CD4-positive, alpha-beta T cell (primary cell): ENCODE measurements around the gene ZCCHC4. TPM values are rescaled to one million over a fixed set of nuclear protein-coding genes. Genes with fewer than 3 reads are reported as not detected.

Experiments
- ATAC-seq: fragments of 200-7000 bp; cut with Tn5 transposase; one replicate; pipeline ENCODE4 v1.10.0; 2022; ENCODE audit warnings: mild to moderate bottlenecking; ENCODE audit not compliant: poor library complexity
- CTCF ChIA-PET: fragments of 350-600 bp; sonication (Branson Sonifier 250); formaldehyde crosslinking; loops from one replicate; lab custom pipeline; 2021; ENCODE audit warnings: antibody characterized with exemption, inconsistent platforms; lab: Charles Lee
- POLR2A ChIA-PET: fragments of 350-600 bp; sonication (Branson Sonifier 250); formaldehyde crosslinking; loops from one replicate; lab custom pipeline; 2021; ENCODE audit warnings: antibody characterized with exemption, inconsistent platforms; lab: Charles Lee
- DNase-seq, 14 experiments: peaks; one replicate each; pipeline ENCODE4 v3.0.0-alpha.2; 2013 to 2020; ENCODE audit warnings: mixed read lengths in 2 of 14
- H3K27ac ChIP-seq, 2 donors: one replicate each; pipeline versions ENCODE4 v1.5.1 to v1.7.0; 2013; ENCODE audit warnings: low read length in 2 of 2, low read depth in 1 of 2, mild to moderate bottlenecking in 1 of 2
- H3K27me3 ChIP-seq, 2 experiments: 1 replicate in 1 of 2; 2 replicates in 1 of 2; pipeline versions ENCODE4 v1.6.1 to v1.7.0; 2013; ENCODE audit warnings: low read length in 2 of 2, control low read depth in 1 of 2, mild to moderate bottlenecking in 1 of 2, moderate library complexity in 1 of 2; ENCODE audit not compliant: insufficient read depth in 2 of 2, control insufficient read depth in 1 of 2
- H3K36me3 ChIP-seq: one replicate; pipeline ENCODE4 v1.6.1; 2013; ENCODE audit warnings: low read length, control low read depth; ENCODE audit not compliant: insufficient read depth
- H3K4me1 ChIP-seq: one replicate; pipeline ENCODE4 v1.6.1; 2013; ENCODE audit warnings: low read length, control low read depth; ENCODE audit not compliant: insufficient read depth
- H3K4me3 ChIP-seq: one replicate; pipeline ENCODE4 v1.5.1; 2013; ENCODE audit warnings: mild to moderate bottlenecking, low read length, moderate library complexity
- H3K9me3 ChIP-seq, 2 experiments: 1 replicate in 1 of 2; 2 replicates in 1 of 2; pipeline versions ENCODE4 v1.6.1 to v1.7.0; 2013; ENCODE audit warnings: low read length in 2 of 2, mild to moderate bottlenecking in 2 of 2, control low read depth in 1 of 2, moderate library complexity in 1 of 2; ENCODE audit not compliant: control insufficient read depth in 1 of 2, insufficient read depth in 1 of 2
- H3K27ac Mint-ChIP-seq: one replicate; pipeline ENCODE4 v1.8.0; 2020; ENCODE audit warnings: mixed read lengths
- H3K27me3 Mint-ChIP-seq: one replicate; pipeline ENCODE4 v1.8.0; 2021; ENCODE audit warnings: mixed read lengths
- H3K36me3 Mint-ChIP-seq: one replicate; pipeline ENCODE4 v1.8.0; 2021; ENCODE audit warnings: low read depth, mixed read lengths
- H3K4me1 Mint-ChIP-seq: one replicate; pipeline ENCODE4 v1.8.0; 2021; ENCODE audit warnings: low read depth, mixed read lengths
- H3K4me3 Mint-ChIP-seq: one replicate; pipeline ENCODE4 v1.8.0; 2020; ENCODE audit warnings: mild to moderate bottlenecking, mixed read lengths
- H3K9me3 Mint-ChIP-seq: one replicate; pipeline ENCODE4 v1.8.0; 2020; ENCODE audit warnings: mixed read lengths
- CTCF ChIP-seq: fragments of 200-600 bp; IDR thresholded peaks from one replicate; pipeline ENCODE4 v1.8.0; 2022; ENCODE audit warnings: antibody characterized with exemption, mild to moderate bottlenecking
- intact Hi-C, 2 experiments: fragments of 100-400 bp; cut with DNase I in 1 of 2; cut with micrococcal nuclease in 1 of 2; formaldehyde crosslinking; loops; one replicate each; pipeline versions ENCODE4 v1.15.1 to v1.9.0; 2023 to 2025; cut with DNase I, micrococcal nuclease
- total RNA-seq, 174 experiments: library from RNA in 2 of 174; stranded (reverse) in 2 of 174; gene quantifications; one replicate each; pipeline ENCODE4 v1.2.3 and lab custom pipeline; 2021 to 2026

The ZCCHC4 gene
- total RNA-seq, 2 experiments from 2014 or later, result 6.4 to 6.7 TPM

- Histone ChIP-seq H3K4me1 (no peaks in the 10 kb centered on the region), H3K9me3 (no peaks in the 10 kb centered on the region), H3K4me3 (no peak overlapping the region), H3K27me3 (no peaks in the 10 kb centered on the region), H3K27ac (no peak overlapping the region), H3K36me3 (peaks cover 4% of the 10 kb centered on the region)
- H3K9me3 Mint-ChIP-seq, result no peaks in the 10 kb centered on the region
- H3K36me3 Mint-ChIP-seq, result peaks cover 52% of the 10 kb centered on the region
- TF ChIP-seq CTCF, result no peak
- H3K4me1 Mint-ChIP-seq, result no peaks in the 10 kb centered on the region
- intact Hi-C loops, result no loop called here
- POLR2A ChIA-PET, result no interaction called here
- ATAC-seq, result no peak
- CTCF ChIA-PET, result no interaction called here
- no peak for DNase-seq
- no peak overlapping the region for H3K4me3 Mint-ChIP-seq
- no peak overlapping the region for H3K27ac Mint-ChIP-seq
- no peaks in the 10 kb centered on the region for H3K27me3 Mint-ChIP-seq
Measured at GRCh38 chr4:25350561-25350960, 38.0 kb downstream of the ZCCHC4 start.

DNA sequence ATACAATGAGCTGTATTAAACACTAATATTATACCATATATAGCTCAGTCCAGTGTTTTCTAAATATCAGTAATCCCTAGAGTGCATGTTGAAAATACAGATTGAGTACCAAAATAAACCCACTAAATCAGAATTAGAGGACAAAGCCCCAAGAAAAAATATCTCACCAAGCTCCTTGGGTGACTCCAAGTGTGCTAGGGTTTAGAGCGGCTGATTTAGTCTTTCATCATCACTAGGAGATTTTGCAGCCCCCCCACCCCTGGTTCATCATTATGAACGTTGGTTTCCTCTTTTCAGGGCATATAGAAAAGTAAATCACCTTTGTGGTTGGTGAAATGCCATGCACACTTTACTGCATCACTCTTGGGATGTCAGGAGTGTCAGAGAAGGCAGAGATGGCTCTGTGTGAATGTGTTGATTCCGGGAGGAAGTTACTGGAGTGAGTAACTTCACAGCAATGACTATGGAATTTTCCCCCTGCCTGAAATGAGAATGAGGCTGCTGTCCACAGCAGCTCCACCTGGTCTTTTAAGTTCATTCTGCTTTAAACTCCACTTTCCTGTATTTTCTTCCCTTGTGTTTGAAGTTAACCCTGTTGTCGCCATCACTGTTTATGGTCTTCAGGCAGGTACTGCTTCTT is 39.3 kb downstream of the ZCCHC4 start:
- no peak for TF ChIP-seq CTCF
- Mint-ChIP-seq H3K36me3 (peaks cover 57% of the 10 kb centered on the region), H3K27me3 (no peaks in the 10 kb centered on the region), H3K27ac (no peak overlapping the region), H3K4me3 (no peak overlapping the region), H3K9me3 (no peaks in the 10 kb centered on the region), H3K4me1 (no peaks in the 10 kb centered on the region)
- DNase-seq (no peak), ATAC-seq (no peak)
- no peaks in the 10 kb centered on the region for H3K4me1 ChIP-seq
- no peaks in the 10 kb centered on the region for H3K9me3 ChIP-seq
- CTCF ChIA-PET, result no interaction called here
- H3K36me3 ChIP-seq, result no peaks in the 10 kb centered on the region
- POLR2A ChIA-PET, result no interaction called here
- intact Hi-C loops, result no loop called here
- H3K4me3 ChIP-seq, result no peak overlapping the region
- H3K27ac ChIP-seq, result no peak overlapping the region
- no peaks in the 10 kb centered on the region for H3K27me3 ChIP-seq

DNA sequence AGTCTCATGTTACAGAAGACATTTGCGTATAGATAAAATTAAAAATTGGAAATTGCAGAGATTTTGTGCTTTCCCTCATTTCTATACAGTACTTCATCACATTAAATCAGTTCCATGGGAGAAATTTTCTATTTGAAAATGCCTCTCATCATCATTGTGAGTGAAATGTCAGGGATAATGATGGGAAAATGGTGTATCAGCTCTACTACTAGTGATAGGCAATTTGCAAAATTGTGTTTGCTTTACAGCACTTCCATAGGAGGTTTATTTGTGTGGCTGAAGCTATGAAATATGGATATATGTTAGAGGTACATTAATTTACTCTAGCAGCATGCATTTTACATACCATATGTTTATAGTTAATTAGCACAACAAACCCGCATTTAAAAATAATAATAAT is 43.5 kb downstream of the ZCCHC4 start:
- Histone ChIP-seq H3K27ac (no peak overlapping the region), H3K4me1 (no peaks in the 10 kb centered on the region), H3K9me3 (no peaks in the 10 kb centered on the region), H3K36me3 (no peaks in the 10 kb centered on the region), H3K4me3 (no peak overlapping the region), H3K27me3 (no peaks in the 10 kb centered on the region)
- ChIA-PET CTCF (no interaction called here), POLR2A (no interaction called here)
- H3K36me3 Mint-ChIP-seq, result peaks cover 56% of the 10 kb centered on the region
- no peaks in the 10 kb centered on the region for H3K9me3 Mint-ChIP-seq
- ATAC-seq (no peak), DNase-seq (no peak)
- no peaks in the 10 kb centered on the region for H3K27me3 Mint-ChIP-seq
- no peak overlapping the region for H3K27ac Mint-ChIP-seq
- TF ChIP-seq CTCF, result no peak
- H3K4me1 Mint-ChIP-seq, result no peaks in the 10 kb centered on the region
- intact Hi-C loops, result no loop called here
- no peak overlapping the region for H3K4me3 Mint-ChIP-seq
